ENCODE measurements around the gene C1orf141. TPM values are rescaled to one million over a fixed set of nuclear protein-coding genes. Genes with fewer than 3 reads are reported as not detected.

C1orf141 gene
- total and polyA plus RNA-seq, 2 experiments from 2014 or later: not detected

- Histone ChIP-seq H3K36me3 (ENCODE audit: low read depth) (no peaks in the 10 kb centered on the region), H3K79me2 (ENCODE audit: insufficient read depth) (no peaks in the 10 kb centered on the region), H3K27me3 (replicated peaks; ENCODE audit: insufficient read depth) (no peaks in the 10 kb centered on the region), H2AFZ (no peak overlapping the region), H4K20me1 (ENCODE audit: insufficient read depth) (no peaks in the 10 kb centered on the region), H3K9me2 (ENCODE audit: insufficient read depth) (no peaks in the 10 kb centered on the region), H3K4me3 (no peak overlapping the region), H3F3A (ENCODE audit: insufficient read depth) (peaks cover 6% of the 10 kb centered on the region), H3K9me3 (ENCODE audit: low read depth) (no peaks in the 10 kb centered on the region), H3K27ac (no peak overlapping the region), H3K9ac (no peak overlapping the region), H3K4me1 (ENCODE audit: insufficient read depth) (peaks cover 18% of the 10 kb centered on the region), H3K4me2 (ENCODE audit: unreplicated experiment) (no peak overlapping the region)
- peak; percentile 8 for DNase-seq
- in situ Hi-C loops (cut with MboI): no loop called here
- WGBS, 2 experiments (ENCODE audit: low coverage in 1 of 2, low lambda C conversion rate in 2 of 2, missing lambda C conversion rate in 2 of 2): 69 to 71% methylated on average over 2 of the region's 2 CpGs
- no peak for TF ChIP-seq EZH2 (IDR thresholded peaks at IDR 0.05; ENCODE audit: insufficient read depth, poor library complexity, severe bottlenecking)
- TF ChIP-seq EZH2phosphoT487 (IDR thresholded peaks at IDR 0.05; ENCODE audit: insufficient read depth, low read depth): no peak
These were observed 4.1 kb downstream of the C1orf141 start for GRCh38 chr1:67130673-67131072.

- H3K4me2 ChIP-seq (ENCODE audit: unreplicated experiment): no peak overlapping the region
- no peaks in the 10 kb centered on the region for H3K27me3 ChIP-seq (replicated peaks; ENCODE audit: insufficient read depth)
- H2AFZ ChIP-seq: no peak overlapping the region
- no peak overlapping the region for H3K27ac ChIP-seq
- H3K9me2 ChIP-seq (ENCODE audit: insufficient read depth): no peaks in the 10 kb centered on the region
- peaks cover 7% of the 10 kb centered on the region for H3K4me1 ChIP-seq (ENCODE audit: insufficient read depth)
- in situ Hi-C loops (cut with MboI): no loop called here
- WGBS, 2 experiments (ENCODE audit: low coverage in 1 of 2, low lambda C conversion rate in 2 of 2, missing lambda C conversion rate in 2 of 2): 52 to 56% methylated on average over 1 of the region's 1 CpG
- H3K4me3 ChIP-seq: no peak overlapping the region
- no peaks in the 10 kb centered on the region for H3K79me2 ChIP-seq (ENCODE audit: insufficient read depth)
- no peaks in the 10 kb centered on the region for H4K20me1 ChIP-seq (ENCODE audit: insufficient read depth)
- no peak for DNase-seq
- no peaks in the 10 kb centered on the region for H3K36me3 ChIP-seq (ENCODE audit: low read depth)
- TF ChIP-seq EZH2phosphoT487 (IDR thresholded peaks at IDR 0.05; ENCODE audit: insufficient read depth, low read depth) (no peak), EZH2 (IDR thresholded peaks at IDR 0.05; ENCODE audit: insufficient read depth, poor library complexity, severe bottlenecking) (no peak)
- no peaks in the 10 kb centered on the region for H3F3A ChIP-seq (ENCODE audit: insufficient read depth)
- H3K9me3 ChIP-seq (ENCODE audit: low read depth): no peaks in the 10 kb centered on the region
- no peak overlapping the region for H3K9ac ChIP-seq
These were observed 7.8 kb downstream of the C1orf141 start for GRCh38 chr1:67126974-67127373.

GRCh38 chr1:67126111-67126746, 8.5 kb downstream of the C1orf141 start:
- TF ChIP-seq EZH2 (IDR thresholded peaks at IDR 0.05; ENCODE audit: insufficient read depth, poor library complexity, severe bottlenecking) (no peak), EZH2phosphoT487 (IDR thresholded peaks at IDR 0.05; ENCODE audit: insufficient read depth, low read depth) (no peak)
- H3K27ac ChIP-seq: no peak overlapping the region
- H3K36me3 ChIP-seq (ENCODE audit: low read depth): no peaks in the 10 kb centered on the region
- H4K20me1 ChIP-seq (ENCODE audit: insufficient read depth): no peaks in the 10 kb centered on the region
- H3K4me2 ChIP-seq (ENCODE audit: unreplicated experiment): peak overlapping the region; percentile 29
- H3K9me3 ChIP-seq (ENCODE audit: low read depth): no peaks in the 10 kb centered on the region
- no peaks in the 10 kb centered on the region for H3K9me2 ChIP-seq (ENCODE audit: insufficient read depth)
- peaks cover 7% of the 10 kb centered on the region for H3K4me1 ChIP-seq (ENCODE audit: insufficient read depth)
- H3K9ac ChIP-seq: no peak overlapping the region
- H3K4me3 ChIP-seq: 0 out of 2 replicates have a peak overlapping the region, but pooled peaks have one; percentile 16
- H3K79me2 ChIP-seq (ENCODE audit: insufficient read depth): no peaks in the 10 kb centered on the region
- H3F3A ChIP-seq (ENCODE audit: insufficient read depth): no peaks in the 10 kb centered on the region
- WGBS, 2 experiments (ENCODE audit: low coverage in 1 of 2, low lambda C conversion rate in 2 of 2, missing lambda C conversion rate in 2 of 2): 35 to 41% methylated on average over 5 of the region's 5 CpGs
- no peaks in the 10 kb centered on the region for H3K27me3 ChIP-seq (replicated peaks; ENCODE audit: insufficient read depth)
- in situ Hi-C loops (cut with MboI): no loop called here
- peak; percentile 70 for DNase-seq
- H2AFZ ChIP-seq: peak overlapping the region; percentile 54

GRCh38 chr1:67124455-67124854, 10.3 kb downstream of the C1orf141 start:
- Histone ChIP-seq H3K4me1 (ENCODE audit: insufficient read depth) (peaks cover 7% of the 10 kb centered on the region), H3K27me3 (replicated peaks; ENCODE audit: insufficient read depth) (no peaks in the 10 kb centered on the region), H3K9me2 (ENCODE audit: insufficient read depth) (no peaks in the 10 kb centered on the region; the same call in 1 of the 2 replicates), H3F3A (ENCODE audit: insufficient read depth) (no peaks in the 10 kb centered on the region), H3K4me2 (ENCODE audit: unreplicated experiment) (no peak overlapping the region), H3K36me3 (ENCODE audit: low read depth) (no peaks in the 10 kb centered on the region), H2AFZ (no peak overlapping the region), H4K20me1 (ENCODE audit: insufficient read depth) (no peaks in the 10 kb centered on the region), H3K9ac (no peak overlapping the region), H3K27ac (no peak overlapping the region), H3K4me3 (no peak overlapping the region), H3K9me3 (ENCODE audit: low read depth) (no peaks in the 10 kb centered on the region), H3K79me2 (ENCODE audit: insufficient read depth) (no peaks in the 10 kb centered on the region)
- DNase-seq: no peak
- in situ Hi-C loops (cut with MboI): no loop called here
- WGBS, 2 experiments (ENCODE audit: low coverage in 1 of 2, low lambda C conversion rate in 2 of 2, missing lambda C conversion rate in 2 of 2): 77 to 85% methylated on average over 4 of the region's 4 CpGs
- TF ChIP-seq EZH2phosphoT487 (IDR thresholded peaks at IDR 0.05; ENCODE audit: insufficient read depth, low read depth) (no peak), EZH2 (IDR thresholded peaks at IDR 0.05; ENCODE audit: insufficient read depth, poor library complexity, severe bottlenecking) (no peak)
